Mesenteric fat pad (tissue), 1 donor: ENCODE results near the gene COQ3. TPM values are rescaled to one million over a fixed set of nuclear protein-coding genes. Genes with fewer than 3 reads are reported as not detected.

Experiments used
- DNase-seq: peaks from one replicate; pipeline ENCODE4 v3.0.0-alpha.2; 2020; ENCODE audit warnings: low spot score
- total RNA-seq: library from RNA; stranded (reverse); fragmentation: NEBNext Ultra II Directional; extraction: Animal tissue kit (Norgen Biotek cat#: 25700); gene quantifications from one replicate; pipeline ENCODE4 v1.2.1, GENCODE V29; 2021
- donor health status: DM: yes; HTN: yes; CAD: no.

The COQ3 gene
- total RNA-seq, 1 donor from 2014 or later, result 7.0 TPM

GRCh38 chr6:99334526-99335127, 59.4 kb downstream of the COQ3 start:
- DNase-seq, result no peak

GRCh38 chr6:99333068-99333467, 60.9 kb downstream of the COQ3 start:
- DNase-seq, result no peak

- no peak for DNase-seq
Measured at GRCh38 chr6:99331531-99331930, 62.5 kb downstream of the COQ3 start.

GRCh38 chr6:99330159-99330558, 63.8 kb downstream of the COQ3 start:
- DNase-seq, result no peak

GRCh38 chr6:99324996-99325395, 69.0 kb downstream of the COQ3 start:
- DNase-seq, result no peak

Other genes starting within 250 kb of the COQ3 start
- not detected for gene FAXC, start 44.5 kb downstream of the COQ3 start, total RNA-seq
- gene PNISR, start 31.1 kb upstream of the COQ3 start, total RNA-seq, result 66.4 TPM
- gene USP45, start 121.2 kb upstream of the COQ3 start, total RNA-seq, result 12.7 TPM
- gene CCNC, start 174.5 kb upstream of the COQ3 start, total RNA-seq, result 45.3 TPM
- gene PRDM13, start 212.6 kb upstream of the COQ3 start, total RNA-seq, result not detected